Myocyte (in vitro differentiated cells): Measurements from ENCODE around the gene IVNS1ABP. TPM values are rescaled to one million over a fixed set of nuclear protein-coding genes. Genes with fewer than 3 reads are reported as not detected.
A peak's percentile ranks its signal among the peaks of the same experiment; 100 is the strongest.
"Not testable (repeated sequence)": the region's sequence is repeated elsewhere in the genome, so short reads cannot be mapped to it uniquely, and the experiment has no call there.

Experiments used
- DNase-seq: peaks from one replicate; pipeline ENCODE4 v3.0.0-alpha.2; 2012; ENCODE audit warnings: low read depth
- polyA plus RNA-seq: library from polyadenylated mRNA; unstranded; fragments of >200 nt; gene quantifications from one replicate; pipeline ENCODE4 v1.2.1, GENCODE V29; 2012; ENCODE audit warnings: missing spikeins
- total RNA-seq: library from RNA; depleted of rRNA; stranded (reverse); fragments of >200 nt; gene quantifications from 2 replicates; pipeline ENCODE4 v1.2.3, GENCODE V29; 2014

The IVNS1ABP gene
- 79.3 and 124 TPM in 2 replicates for total RNA-seq
- polyA plus RNA-seq = 84.1 TPM

DNA sequence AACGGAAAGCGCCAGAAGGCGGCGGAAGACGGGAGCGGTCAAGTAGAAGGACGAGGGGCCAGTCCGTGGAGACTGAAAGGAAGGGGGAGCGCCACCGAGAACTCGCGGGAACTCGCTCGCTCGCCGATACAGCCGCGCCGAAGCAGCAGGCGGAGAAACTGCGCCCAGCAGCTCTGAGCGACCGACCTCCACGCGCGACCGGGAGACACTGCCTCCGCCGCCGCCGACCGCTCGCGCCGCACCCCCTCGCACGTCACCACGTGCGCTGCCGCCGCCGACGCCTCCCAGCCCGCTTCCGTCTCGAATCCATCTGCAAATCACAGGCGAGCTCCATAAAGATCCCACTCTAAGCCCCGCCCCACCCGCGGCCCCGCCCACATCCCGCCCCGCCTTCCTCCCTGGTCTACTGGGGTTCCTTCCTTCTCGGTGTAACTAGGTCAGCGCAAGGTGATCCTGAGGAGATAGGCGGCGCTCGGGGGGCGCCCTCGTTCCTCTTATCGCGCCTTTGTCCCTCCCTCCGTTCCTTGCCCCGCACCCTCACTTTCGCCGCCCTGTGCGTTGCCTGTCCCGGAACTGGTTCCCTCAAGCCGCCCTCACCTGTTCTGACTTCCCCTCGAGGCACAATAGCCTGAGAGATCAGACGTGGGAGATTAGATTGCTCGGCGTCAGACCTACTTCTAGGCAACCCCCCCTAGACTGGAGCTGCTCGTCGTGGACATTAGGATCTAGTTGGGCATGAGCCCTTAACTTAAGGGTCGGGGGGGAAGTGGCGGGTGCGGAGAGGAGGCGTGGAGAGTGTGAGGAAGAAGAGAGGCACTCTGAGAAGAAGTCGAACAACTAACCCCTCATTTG, at the start of gene IVNS1ABP:
IVNS1ABP (minus strand) TSS at position 210 of the 852 bp plus-strand sequence. CDS start 7,750 bp downstream, outside the sequence.
- DNase-seq = peak; percentile 95

DNA sequence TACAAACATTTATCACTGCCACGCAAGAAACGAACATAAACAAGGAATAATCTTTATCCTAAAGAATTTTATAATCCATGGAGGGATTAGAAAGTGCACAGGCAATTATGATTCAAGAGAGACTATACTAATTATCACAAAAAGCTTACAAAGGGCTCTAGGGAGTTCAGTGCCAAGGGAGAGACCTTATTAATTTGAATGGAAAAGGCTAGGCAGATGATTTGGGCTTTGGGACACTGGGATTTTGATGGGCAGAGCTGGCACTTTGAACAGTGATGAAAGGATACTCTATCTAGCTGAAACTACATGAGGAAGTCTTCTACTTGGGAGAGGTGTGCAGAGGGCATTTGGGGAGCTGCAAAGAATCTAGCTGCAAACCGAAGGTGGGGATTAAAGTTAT, 48.9 kb upstream of the IVNS1ABP start:
- no peak for DNase-seq

DNA sequence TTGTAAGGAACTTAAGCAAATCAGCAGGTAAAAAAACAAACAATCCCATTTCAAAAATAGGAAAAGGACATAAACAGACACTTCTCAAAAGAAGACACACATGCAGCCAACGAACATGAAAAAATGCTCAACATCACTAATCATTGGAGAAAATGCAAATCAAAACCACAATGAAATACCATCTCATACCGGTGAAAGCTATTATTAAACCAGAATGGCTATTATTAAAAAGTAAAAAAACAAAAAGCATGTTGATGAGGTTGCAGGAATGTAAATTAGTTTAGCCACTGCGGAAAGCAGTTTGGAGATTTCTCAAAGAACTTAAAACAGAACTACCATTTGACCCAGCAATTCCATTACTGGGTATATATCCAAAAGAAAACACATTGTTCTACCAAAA, 47.5 kb upstream of the IVNS1ABP start:
- not testable (repeated sequence) for DNase-seq

DNA sequence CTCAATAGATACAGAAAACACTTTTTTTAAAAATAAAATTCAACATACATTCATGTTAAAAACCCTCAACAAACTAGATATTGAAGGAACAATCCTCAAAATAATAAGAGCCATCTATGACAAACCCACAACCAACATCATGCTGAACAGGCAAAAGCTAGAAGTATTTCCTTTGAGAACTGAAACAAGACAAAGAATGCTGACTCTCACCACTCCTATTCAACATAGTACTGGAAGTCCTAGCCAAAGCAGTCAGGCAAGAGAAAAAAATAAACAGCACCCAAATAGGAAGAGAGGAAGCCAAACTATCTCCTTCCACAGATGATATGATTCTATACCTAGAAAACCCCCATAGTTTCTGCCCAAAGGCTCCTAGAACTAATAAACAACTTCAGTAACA, 46.2 kb upstream of the IVNS1ABP start:
- no peak for DNase-seq

DNA sequence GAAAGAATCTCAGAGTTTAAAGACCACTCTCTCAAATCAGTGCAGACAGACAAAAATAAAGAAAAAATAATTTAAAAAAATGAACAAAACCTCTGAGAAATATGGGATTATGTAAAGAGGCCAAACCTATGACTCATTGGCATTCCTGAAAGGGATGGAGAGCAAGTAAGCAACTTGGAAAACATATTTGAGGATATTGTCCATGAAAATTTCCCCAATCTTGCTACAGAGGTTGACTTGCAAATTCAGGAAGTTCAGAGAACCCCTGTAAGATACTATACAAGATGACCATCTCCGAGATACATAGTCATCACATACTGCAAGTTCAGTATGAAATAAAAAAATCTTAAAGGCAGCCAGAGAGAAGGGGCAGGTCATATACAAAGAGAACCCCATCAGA, 43.7 kb upstream of the IVNS1ABP start:
- DNase-seq = no peak

DNA sequence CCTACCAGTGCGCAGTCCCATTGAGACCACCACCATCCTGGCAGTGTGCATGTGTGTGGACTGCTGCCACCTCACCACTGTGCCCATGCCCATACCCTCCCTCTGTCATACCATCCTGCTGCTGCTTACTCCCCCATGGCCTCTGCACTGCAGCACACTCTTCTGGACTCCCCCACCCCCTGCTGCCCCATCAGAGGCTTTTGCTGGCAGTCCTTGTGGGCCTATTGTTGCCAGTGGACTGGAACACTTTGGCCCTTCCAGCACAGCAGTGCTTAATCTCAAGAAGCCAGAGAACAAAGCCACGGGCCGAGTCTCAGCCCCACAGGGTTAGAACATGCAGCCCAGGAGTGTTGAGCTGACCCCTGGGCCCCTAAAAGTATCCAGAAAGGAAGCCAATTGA, 41.9 kb upstream of the IVNS1ABP start:
- no peak for DNase-seq

DNA sequence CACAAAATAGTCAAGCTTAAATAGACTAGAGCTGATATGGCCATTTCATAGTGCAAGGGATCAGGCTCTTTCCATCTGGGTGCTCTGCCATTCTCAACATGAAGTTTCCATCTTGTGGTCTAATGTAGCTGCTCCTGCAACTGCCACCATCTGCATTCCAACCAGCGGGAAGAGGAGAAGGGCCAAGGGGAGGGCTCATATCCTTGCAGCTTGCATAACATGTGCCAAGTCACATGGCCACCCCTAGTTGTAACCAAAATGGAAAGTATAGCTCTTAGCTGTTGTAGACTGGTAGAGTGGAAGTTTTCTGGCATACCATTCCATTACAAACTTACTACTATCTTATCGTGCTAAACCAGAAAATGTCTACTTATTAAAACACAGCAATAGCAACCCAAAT, 38.9 kb upstream of the IVNS1ABP start:
- peak; percentile 59 for DNase-seq

DNA sequence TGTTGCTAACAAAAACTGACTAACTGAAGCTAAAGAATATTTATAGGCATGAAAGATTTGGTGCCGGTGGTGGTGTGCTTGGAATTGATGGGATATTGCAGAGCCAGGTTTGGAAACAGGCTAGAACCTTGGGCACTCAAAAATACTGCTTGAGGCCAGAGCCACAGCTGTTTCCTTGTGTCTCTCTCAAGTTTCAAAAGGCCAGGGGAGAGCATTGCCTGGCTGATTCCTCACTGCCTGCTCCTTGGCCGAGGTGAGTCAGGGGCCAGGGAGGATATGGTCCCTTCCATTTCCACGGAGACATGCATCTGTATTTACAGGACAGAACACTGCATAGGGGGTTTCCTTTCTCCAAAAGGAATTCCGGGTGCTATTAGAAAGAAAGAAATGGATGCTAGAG, 36.1 kb upstream of the IVNS1ABP start:
- peak; percentile 80 for DNase-seq

DNA sequence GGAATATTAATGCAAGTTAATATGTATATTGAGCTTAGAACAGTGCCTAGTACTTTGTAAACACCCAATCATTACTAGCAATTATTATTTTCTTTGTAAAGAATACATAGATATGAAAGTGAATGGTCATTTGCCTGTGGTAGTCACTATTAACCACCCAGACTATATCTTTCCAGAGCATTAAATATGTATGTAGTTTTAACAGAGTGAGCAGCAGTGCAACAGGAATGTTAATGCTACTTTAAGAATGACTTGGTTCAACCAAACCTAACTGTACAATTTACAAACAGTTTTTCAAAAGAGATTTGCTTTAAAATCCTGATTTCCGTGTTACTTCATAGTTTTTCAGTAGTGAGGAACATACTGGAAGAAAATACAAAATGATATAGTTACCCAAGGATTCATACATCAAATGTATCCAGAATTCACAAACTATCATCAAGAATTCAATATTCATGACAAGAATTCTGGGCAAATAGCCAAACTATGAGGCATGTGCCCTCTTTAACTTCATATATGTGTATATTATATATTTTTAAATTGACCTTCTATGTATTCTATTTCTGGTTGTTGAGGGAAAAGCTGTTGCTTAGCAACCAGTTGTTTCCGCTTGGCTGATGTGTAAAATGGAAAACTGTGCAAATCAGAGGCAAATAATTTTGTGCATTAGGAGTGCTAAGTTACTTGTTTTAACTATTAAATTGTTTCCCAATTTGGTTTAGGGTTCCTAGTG, 34.9 kb upstream of the IVNS1ABP start:
- DNase-seq = no peak

DNA sequence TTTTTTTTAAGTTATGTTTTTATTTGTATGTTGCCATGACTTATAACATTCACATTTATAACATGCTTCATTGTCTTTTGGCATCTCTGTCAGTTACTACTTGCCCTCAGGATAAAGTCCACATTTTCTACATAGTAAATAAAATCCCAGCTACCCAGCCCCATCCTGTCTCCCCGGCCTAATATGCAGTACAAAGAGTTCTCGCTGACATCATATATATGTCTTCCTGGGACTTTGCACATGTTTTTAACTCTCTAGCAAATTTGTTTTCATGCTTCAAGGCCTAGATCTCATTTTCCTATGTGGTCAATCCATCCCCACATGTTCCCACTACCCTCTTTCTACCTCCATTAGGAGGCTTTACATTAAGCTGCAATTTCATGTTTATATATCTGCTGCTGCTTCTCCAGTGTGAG, 33.0 kb upstream of the IVNS1ABP start:
- no peak for DNase-seq

DNA sequence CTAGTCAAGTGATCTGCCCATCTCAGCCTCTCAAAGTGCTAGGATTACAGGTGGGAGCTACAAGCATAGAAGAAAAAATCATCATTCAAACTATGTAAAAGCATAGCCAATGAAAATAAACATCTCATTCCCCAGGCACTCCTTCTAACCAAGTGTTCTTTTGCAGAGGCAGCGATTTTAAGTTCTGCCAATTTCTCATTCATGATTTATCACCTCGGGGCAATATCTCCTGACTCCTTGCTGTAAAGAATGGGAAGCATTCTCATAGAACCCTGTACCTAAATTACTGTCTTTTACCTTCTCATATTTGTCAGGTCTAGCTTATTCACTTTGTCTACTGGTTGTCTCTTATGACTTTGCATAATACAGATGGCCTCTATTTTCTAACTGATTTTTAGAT, 32.5 kb upstream of the IVNS1ABP start:
- no peak for DNase-seq

DNA sequence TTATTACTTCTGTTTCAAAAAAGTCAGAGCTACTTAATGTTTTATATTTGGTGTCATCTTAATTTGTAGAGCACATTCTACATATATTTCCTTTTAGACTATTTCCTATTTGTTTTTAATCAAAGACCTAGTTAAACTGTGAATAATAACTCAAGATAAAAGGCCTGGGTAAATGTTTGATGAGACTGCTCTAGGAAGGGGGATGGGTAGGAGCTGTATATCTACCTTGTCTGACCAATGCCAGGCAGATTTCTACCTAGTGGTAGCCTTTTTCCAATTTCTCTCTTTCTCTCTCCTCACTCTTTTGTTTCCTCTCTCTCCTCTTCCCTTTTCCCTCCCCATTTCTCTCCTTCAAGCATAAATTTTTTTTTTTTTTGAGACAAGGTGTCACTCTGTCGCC, 31.9 kb upstream of the IVNS1ABP start:
- no peak for DNase-seq

DNA sequence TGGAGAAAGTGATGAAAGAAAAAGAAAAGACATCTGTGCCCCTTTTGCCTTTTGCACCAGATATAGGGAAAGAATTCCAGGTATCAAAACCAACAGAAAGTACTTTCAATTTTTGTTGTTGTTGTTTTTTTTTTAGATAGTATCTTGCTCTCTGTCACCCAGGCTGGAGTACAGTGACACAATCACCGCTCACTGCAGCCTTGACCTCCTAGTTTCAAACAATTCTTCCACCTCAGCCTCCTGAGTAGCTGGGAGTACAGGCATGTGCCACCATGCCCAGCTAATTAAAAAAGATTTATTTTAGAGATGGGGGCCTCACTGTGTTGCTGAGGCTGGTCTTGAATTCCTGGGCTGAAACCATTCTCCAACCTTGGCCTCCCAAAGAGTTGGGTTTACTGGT, 31.3 kb upstream of the IVNS1ABP start:
- DNase-seq = no peak

DNA sequence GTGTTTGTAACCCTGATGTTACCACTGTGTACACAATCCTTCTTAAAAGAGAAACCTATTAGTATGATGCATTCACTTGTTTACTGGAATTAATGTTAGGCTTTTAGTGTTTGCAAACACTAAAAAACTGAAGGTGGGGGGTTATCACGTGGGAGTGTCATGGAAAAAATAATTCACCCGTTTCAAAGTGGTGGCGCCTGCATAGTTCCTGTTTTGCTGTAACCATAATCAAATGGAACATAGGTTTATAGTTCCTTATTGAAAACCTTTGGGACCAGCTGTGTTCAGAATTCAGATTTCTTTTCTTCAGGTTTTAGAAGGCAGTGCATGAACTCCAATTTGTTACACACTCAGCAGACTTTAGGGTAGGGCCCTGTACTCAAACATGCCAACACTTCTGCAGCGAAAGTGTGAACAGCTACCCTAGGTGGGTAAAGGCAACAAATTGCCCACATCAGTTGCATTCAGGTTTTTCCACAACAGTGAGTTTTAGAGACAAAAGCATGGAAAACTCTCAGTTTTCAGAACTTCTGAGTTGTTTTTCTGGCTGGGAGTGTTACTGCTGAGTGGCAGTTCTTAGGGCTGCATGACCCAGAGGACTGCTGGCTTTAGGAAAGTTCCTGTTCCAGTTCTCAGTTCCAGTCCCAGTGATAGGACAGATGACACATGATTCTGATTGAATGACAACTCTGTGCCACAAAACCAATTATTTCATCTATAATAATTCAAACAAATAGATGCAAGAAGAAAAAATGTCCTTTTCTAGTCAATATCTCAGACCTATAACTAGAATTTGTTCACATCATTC, 29.1 kb upstream of the IVNS1ABP start:
- DNase-seq = no peak

DNA sequence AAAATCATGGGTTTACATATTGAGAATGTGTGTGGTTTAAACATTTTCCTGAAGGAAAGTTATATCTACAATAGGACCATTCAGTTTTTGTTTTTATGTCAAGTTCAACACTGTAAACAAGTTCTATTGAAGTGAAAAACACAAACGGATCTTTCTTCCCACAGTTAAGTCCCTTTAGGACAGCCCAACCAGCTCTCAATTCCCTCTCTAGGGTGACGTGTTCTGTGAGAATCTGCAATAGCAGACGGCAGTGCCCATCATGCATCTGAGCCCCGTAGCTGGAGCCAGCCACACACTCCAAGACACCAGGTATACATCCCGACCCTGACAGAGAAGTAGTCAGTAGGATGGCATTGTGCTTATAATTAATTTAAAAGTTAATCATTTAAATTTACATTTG, 26.3 kb upstream of the IVNS1ABP start:
- no peak for DNase-seq

DNA sequence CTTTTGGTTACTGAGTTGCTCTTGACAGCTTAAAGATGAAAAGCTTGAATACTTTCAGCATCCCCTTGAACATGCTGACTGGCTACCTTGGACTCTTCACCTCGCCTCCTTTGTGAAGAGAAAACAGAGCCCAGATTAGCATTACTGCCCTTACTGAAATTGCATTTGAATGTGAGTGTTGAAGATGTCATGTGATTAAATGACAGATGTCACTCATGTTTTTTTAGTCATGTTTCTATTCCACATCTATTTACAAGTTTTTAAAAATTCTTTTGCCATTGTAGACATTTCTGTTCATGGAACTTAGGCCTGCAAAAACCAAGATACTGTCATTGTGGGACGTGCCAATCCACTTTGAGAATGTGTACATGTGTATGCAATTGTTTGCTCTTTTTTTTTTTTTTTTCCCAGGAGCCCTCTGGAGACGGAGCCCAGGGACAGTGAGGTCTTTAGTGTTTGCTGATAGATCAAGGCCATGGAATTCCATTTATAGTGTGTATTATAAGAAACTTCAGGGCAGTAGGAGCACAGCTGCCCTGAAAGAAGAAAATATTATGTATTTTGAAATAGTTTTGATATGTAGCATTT, 25.7 kb upstream of the IVNS1ABP start:
- no peak for DNase-seq

DNA sequence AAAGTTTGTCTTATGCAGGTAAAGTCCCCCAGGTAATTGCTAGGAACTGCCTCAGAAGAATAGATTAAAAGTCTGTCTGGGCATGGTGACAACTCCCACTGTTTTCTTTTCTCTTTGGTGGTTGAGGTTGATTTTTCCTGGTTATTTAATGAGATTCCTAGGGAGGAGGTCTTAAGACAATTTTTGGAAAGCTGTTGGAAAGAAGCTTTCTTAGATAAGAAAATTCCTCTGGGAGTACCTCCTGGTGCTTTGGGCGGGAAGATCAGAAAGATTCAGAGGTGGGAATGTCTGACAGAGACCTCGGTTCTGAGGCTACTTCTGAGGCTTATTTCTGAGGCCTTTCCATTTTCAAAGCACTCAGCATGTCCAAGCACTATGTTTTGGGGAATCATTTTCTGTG, 25.0 kb upstream of the IVNS1ABP start:
- no peak for DNase-seq

DNA sequence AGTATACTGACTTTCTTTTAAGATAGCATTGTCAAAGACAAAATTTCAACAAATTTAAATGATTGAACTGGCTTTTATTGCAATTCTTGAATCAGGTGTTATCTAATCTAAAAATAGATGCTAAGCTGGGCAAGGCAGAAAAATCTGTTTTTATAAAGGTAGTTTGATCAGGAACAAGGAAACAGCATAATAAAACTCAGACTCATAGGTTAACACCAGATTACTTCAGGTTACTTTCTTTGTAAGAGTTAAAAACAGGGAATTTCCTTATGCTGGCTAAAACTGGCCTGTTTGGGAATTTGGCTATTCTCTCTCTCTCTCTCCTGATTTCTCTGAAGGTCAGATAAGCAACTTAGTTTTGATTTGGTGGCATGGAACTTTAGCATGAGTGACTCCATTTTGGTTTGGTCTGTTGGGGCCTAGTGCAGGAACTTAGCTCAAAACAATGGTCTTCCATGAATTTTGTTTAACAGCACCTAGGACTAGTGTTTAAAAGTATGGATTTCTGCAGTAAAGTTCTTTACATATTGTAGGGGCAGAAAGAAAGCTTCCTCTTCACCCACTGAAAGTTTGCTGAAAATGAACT, 24.2 kb upstream of the IVNS1ABP start:
- no peak for DNase-seq

DNA sequence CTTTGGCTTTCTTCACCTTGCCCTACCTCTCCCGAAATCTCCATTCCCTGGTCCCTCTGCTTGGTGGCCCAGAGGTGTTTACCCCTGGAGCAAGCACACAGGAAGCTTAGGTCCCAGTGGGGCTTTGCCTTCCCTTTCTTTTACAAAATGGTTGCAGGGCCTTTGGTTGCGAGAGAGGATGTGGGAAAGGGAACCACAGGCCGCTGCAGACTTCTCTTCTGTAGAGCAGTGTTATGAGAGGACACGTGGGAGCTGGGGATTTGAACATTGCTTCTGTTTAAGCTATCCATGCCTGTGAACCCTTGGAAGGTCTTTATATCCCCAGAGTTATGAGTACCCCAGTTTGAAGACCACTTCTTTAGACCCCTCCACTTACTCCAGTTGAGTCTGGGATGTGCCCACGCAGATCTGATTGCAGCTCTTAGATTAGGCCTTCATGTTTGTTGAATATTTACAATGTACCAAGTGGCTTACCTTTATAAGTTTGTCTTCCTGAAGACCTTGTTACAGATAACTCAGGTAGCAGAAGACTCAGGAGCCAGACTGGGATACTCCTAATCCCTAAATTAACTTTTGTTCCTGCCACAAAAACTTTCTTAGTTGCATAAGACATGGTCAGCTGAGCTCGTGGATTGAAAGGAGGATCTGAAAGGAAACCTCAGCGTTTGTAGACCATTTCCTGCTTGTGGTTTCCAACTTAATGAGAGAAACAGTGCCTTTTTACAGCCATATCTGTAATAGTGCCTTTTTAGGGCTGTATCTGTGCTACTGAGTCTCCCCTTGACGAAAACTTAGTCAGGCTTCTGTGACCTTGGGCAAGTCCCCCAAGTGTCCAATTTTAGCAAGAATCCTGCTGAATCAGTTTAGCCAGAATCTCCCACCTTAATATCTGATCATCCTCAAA, 21.9 kb upstream of the IVNS1ABP start:
- no peak for DNase-seq

DNA sequence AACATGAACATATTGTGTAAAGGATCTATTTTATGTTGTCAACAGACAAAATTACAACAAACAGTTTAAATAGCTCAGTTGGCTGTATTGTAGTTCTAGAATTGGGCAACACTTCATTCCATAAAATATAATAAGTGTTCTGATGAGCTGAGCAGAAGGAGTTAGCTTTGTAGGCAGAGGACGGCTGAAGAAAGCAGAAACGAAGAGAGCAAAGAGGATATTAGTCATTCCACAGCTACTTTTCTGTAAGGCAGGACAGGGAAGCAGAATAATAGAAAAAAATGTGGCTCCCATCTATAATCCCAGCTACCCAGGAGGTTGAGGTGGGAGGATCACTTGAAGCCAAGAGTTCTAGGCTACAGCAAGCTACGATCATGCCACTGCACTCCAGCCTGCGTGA, 20.2 kb upstream of the IVNS1ABP start:
- no peak for DNase-seq
